Mesodermal cell (in vitro differentiated cells): ENCODE results near the gene RNASE2.
"Not testable (repeated sequence)": the region's sequence is repeated elsewhere in the genome, so short reads cannot be mapped to it uniquely, and the experiment has no call there.

Experiments used
- H3K27ac ChIP-seq: 2 replicates; pipeline ENCODE4 v1.7.0; 2013; ENCODE audit warnings: mild to moderate bottlenecking, low read depth, low read length, moderate library complexity; ENCODE audit not compliant: severe bottlenecking
- H3K36me3 ChIP-seq: 2 replicates; pipeline ENCODE4 v1.7.1; 2013; ENCODE audit warnings: mild to moderate bottlenecking, low read length, moderate library complexity; ENCODE audit not compliant: control insufficient read depth, insufficient read depth
- H3K4me1 ChIP-seq: one replicate; pipeline ENCODE4 v1.7.1; 2013; ENCODE audit warnings: mild to moderate bottlenecking, low read length; ENCODE audit not compliant: insufficient read depth, control insufficient read depth, poor library complexity, severe bottlenecking
- H3K4me3 ChIP-seq: 2 replicates; pipeline ENCODE4 v1.7.0; 2013; ENCODE audit warnings: low read length, control low read depth, mild to moderate bottlenecking; ENCODE audit not compliant: insufficient read depth, poor library complexity, severe bottlenecking; ENCODE audit errors: extremely low read depth
- H3K9me3 ChIP-seq: 2 replicates; pipeline ENCODE4 v1.7.1; 2013; ENCODE audit warnings: mild to moderate bottlenecking, low read length, moderate library complexity; ENCODE audit not compliant: control insufficient read depth
- WGBS, 2 experiments: methylation state at CpG; one replicate each; pipeline ENCODE4 v1.1.5; 2013; ENCODE audit warnings: missing lambda C conversion rate in 2 of 2; ENCODE audit not compliant: insufficient coverage in 2 of 2; 5-methylcytosine and 5-hydroxymethylcytosine counted together

Gene RNASE2

GRCh38 chr14:20982646-20983369, 27.5 kb downstream of the RNASE2 start:
- Histone ChIP-seq H3K4me1 (peaks cover 14% of the 10 kb centered on the region), H3K27ac (no peak overlapping the region), H3K9me3 (no peaks in the 10 kb centered on the region), H3K36me3 (no peaks in the 10 kb centered on the region), H3K4me3 (no peak overlapping the region)
- WGBS, 2 experiments, result 67% methylated on average over 1 of the region's 2 CpGs; no CpG with 5 or more reads in 1 of the 2 experiments

DNA sequence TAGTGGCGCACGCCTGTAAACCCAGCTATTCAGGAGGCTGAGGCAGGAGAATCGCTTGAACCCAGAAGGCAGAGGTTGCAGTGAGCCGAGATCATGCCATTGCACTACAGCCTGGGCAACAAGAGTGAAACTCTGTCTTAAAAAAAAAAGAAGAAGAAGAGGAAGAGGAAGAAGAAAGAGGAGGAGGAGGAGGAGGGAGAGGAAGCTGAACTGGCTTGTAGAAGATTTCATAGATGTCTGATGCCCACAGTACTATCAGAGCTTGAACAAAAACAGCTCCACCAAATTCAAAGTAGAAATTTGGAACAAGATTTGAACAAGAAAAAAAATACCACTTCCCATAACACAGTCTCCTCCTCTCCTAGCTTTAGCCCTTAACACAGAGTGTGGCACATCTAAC, 30.4 kb downstream of the RNASE2 start:
- peaks cover 18% of the 10 kb centered on the region for H3K4me1 ChIP-seq
- WGBS, 2 experiments, result 100% methylated on average over 4 of the region's 4 CpGs; no CpG with 5 or more reads in 1 of the 2 experiments
- H3K36me3 ChIP-seq, H3K27ac ChIP-seq, H3K9me3 ChIP-seq, H3K4me3 ChIP-seq: not testable (repeated sequence)

DNA sequence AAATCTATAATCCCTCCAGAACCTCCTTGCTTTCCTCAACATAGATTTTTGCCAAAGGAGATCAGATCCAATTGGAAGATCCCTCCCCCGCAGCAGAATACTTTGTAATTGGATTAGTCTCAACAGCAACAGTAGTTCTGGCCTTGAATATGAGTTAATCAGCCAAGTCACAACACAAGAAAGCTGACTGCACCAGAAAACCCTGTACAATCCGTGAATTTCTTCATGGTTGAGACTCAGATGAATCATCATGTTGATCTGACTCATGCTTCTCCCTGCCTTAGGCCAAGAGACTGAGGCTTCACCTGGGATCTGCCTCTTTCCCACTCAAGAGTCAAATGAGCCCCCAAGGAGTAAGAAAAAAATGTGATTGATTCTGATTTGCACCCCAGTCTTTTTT, 31.5 kb downstream of the RNASE2 start:
- H3K4me3 ChIP-seq, result no peak overlapping the region
- no peaks in the 10 kb centered on the region for H3K9me3 ChIP-seq
- H3K4me1 ChIP-seq, result peaks cover 18% of the 10 kb centered on the region
- no peak overlapping the region for H3K27ac ChIP-seq
- 63 to 75% methylated on average over 2 of the region's 2 CpGs for WGBS, 2 experiments
- H3K36me3 ChIP-seq, result peaks cover 4% of the 10 kb centered on the region

DNA sequence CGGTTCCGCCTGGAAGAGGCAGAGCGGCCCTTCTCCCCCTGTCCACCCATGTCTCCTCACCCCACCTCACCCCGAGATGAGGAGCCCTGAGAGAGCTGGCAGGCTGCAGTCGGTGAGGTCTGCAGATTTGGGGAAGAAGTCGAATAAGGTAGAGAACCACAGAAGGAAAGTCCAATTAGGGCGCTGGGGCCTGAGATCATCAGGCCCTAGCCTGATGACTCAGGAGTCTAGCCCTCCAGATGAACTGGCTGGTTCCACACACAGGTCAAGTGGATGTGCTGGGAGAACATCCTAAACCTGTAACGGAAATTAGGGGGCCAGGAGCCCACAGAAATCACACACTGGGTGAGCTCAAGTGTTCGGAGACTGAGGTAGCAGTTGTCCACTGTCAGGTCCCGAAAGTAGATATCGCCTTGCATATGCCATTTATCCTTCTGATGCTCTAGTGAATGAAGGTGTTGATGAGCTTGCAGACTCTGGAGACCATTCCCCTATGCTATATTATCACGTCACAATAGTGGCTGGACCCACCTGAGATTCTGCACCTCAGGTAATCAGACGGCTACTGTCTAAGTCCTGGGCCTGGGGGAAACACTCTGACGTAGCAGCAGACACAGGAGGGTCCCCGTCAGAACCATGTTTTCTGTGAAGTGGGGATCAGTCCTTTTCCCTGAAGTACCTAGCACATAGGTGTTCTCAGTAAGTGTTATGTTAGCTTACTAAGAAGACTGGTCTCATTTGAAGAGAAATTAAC, 33.6 kb downstream of the RNASE2 start:
- H3K4me1 ChIP-seq, result peaks cover 18% of the 10 kb centered on the region
- no peaks in the 10 kb centered on the region for H3K9me3 ChIP-seq
- WGBS, 2 experiments, result 93 to 95% methylated on average over 9 to 12 of the region's 15 CpGs
- H3K4me3 ChIP-seq, result peak overlapping the region; percentile 25
- H3K27ac ChIP-seq, result peak overlapping the region; percentile 33
- peaks cover 23% of the 10 kb centered on the region for H3K36me3 ChIP-seq

- H3K36me3 ChIP-seq, result peaks cover 28% of the 10 kb centered on the region
- peak overlapping the region; percentile 67 for H3K4me3 ChIP-seq
- H3K4me1 ChIP-seq, result peaks cover 18% of the 10 kb centered on the region
- 0% methylated on average over 2 to 4 of the region's 11 CpGs for WGBS, 2 experiments
- H3K9me3 ChIP-seq, result no peaks in the 10 kb centered on the region
- H3K27ac ChIP-seq, result no peak overlapping the region
Measured at GRCh38 chr14:20989471-20989786, 34.1 kb downstream of the RNASE2 start.

- H3K4me3 ChIP-seq, result peak within 1 kb of the TSS; percentile 67
- no peaks in the 10 kb centered on the region for H3K9me3 ChIP-seq
- peaks cover 34% of the 10 kb centered on the region for H3K36me3 ChIP-seq
- peaks cover 18% of the 10 kb centered on the region for H3K4me1 ChIP-seq
- peak within 1 kb of the TSS; percentile 55 for H3K27ac ChIP-seq
- WGBS, 2 experiments, result 0% methylated on average over 40 to 41 of the region's 42 CpGs
Measured at GRCh38 chr14:20989787-20990600, 34.7 kb downstream of the RNASE2 start, which contains the start of gene METTL17. Gene METTL17 (plus strand): TSS chr14:20989980. CDS start chr14:20990003, 23 bp downstream.

DNA sequence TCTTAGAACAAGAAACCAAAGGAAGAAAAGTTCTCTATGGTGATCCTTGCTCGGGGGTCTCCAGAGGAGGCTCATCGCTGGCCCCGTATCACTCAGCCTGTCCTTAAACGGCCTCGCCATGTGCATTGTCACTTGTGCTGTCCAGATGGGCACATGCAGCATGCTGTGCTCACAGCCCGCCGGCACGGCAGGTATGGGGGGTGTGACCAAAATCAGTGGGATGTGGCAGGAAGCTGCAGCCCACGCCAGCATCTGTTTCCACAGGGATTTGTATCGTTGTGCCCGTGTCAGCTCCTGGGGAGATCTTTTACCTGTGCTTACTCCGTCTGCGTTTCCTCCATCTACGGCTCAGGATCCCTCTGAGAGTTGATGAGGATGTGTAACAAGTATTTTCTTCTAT, 41.2 kb downstream of the RNASE2 start:
- 95 to 98% methylated on average over 12 to 14 of the region's 14 CpGs for WGBS, 2 experiments
- Histone ChIP-seq H3K36me3 (peaks cover 56% of the 10 kb centered on the region), H3K27ac (no peak overlapping the region)

DNA sequence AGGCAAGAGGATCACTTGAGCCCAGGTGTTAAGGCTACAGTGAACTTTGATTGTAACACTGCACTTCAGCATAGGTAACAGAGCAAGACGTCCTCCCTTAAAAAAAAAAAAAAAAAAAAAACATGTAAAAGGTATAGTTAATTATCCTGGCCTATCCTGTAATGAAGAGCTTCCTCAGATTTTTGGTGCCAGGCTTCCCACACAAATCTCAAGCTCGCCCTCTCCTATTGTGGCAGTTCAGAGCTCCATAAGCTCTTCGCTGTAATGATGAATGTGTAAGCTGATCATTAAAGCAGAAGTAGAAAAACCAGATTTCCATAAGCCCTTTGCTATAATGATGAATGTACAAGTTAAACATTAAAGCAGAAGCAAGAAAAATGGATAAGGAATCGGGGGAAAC, 41.8 kb downstream of the RNASE2 start:
- Histone ChIP-seq H3K36me3 (peaks cover 50% of the 10 kb centered on the region), H3K4me1 (peaks cover 22% of the 10 kb centered on the region), H3K4me3 (no peak overlapping the region), H3K9me3 (no peaks in the 10 kb centered on the region), H3K27ac (no peak overlapping the region)
- no CpG with 5 or more reads among the region's 4 CpGs for WGBS, 2 experiments

More for the DNA sequence above, 41.2 kb downstream of the RNASE2 start:
- Histone ChIP-seq H3K4me3 (no peak overlapping the region), H3K9me3 (no peaks in the 10 kb centered on the region), H3K4me1 (peaks cover 22% of the 10 kb centered on the region)

DNA sequence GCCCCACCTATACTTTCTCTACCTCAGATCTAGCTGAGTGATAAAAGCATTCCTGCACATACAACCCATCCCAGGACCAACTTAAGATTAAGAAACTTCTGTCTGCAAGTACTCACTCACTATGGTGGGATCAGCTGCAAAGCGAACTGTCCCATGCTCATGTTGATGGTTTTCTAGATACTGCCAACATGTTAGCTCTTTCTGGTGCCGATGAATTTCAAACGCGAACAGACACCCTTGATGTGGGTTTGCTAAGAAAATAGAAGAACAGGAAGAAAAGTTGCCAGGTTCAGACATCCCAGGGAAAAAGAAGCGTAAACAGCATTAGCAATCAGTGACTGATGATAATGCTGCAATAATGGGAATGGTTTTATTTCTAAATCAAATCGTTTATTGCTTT, 42.3 kb downstream of the RNASE2 start:
- Histone ChIP-seq H3K4me3 (no peak overlapping the region), H3K9me3 (no peaks in the 10 kb centered on the region), H3K27ac (peak overlapping the region; percentile 41), H3K36me3 (peaks cover 45% of the 10 kb centered on the region), H3K4me1 (peaks cover 22% of the 10 kb centered on the region)
- WGBS, 2 experiments, result 93 to 96% methylated on average over 4 to 5 of the region's 6 CpGs

DNA sequence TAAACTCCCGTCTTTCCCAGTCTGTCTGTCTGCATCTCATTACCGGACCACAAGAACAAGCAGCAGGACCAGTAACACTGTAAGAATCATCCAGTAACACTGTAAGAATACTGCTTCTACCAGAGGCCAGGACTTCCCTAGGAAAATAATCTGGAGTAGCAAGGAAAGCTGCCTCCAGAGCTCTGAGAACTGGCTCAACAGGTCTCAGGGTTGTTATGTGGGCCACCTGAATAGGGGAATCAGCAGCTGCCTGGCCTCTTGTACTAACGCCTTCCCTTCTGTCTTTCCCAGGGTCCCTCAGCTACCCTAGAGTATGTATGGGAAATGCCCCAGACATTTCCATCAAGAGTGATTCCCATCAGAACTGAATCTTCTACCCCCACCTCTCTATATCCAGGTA, 42.9 kb downstream of the RNASE2 start:
- Histone ChIP-seq H3K36me3 (peaks cover 39% of the 10 kb centered on the region), H3K4me1 (peaks cover 25% of the 10 kb centered on the region), H3K4me3 (no peak overlapping the region), H3K9me3 (no peaks in the 10 kb centered on the region), H3K27ac (peak overlapping the region; percentile 57)
- 78 to 83% methylated on average over 1 to 2 of the region's 3 CpGs for WGBS, 2 experiments
